Spleen (tissue), 11 donors: ENCODE data around the gene VAMP8. TPM values are rescaled to one million over a fixed set of nuclear protein-coding genes. Genes with fewer than 3 reads are reported as not detected.

Source experiments
- DNase-seq: peaks from one replicate; pipeline ENCODE4 v3.0.0-alpha.2; 2020
- H3K27ac ChIP-seq, 8 donors: fragments of 200-600 bp; sonication (generic) in 7 of 8; 1 replicate in 4 of 8; 2 replicates in 4 of 8; pipeline versions ENCODE4 v1.5.0 to v1.8.0; 2016 to 2021; ENCODE audit warnings: inconsistent platforms in 4 of 8, mild to moderate bottlenecking in 4 of 8, moderate library complexity in 1 of 8
- H3K27me3 ChIP-seq, 7 donors: fragments of 200-600 bp; sonication (generic) in 6 of 7; replicated peaks in 1 of 7; 1 replicate in 4 of 7; 2 replicates in 3 of 7; pipeline versions ENCODE4 v1.5.0 to v1.8.0; 2016 to 2021; ENCODE audit warnings: inconsistent platforms in 3 of 7, mild to moderate bottlenecking in 1 of 7
- H3K36me3 ChIP-seq, 6 donors: fragments of 200-600 bp; sonication (generic) in 5 of 6; 1 replicate in 4 of 6; 2 replicates in 2 of 6; pipeline versions ENCODE4 v1.5.0 to v1.8.0; 2016 to 2021; ENCODE audit warnings: inconsistent platforms in 2 of 6
- H3K4me1 ChIP-seq, 6 donors: fragments of 200-600 bp; sonication (generic) in 5 of 6; 1 replicate in 3 of 6; 2 replicates in 3 of 6; pipeline versions ENCODE4 v1.5.0 to v1.8.0; 2016 to 2021; ENCODE audit warnings: inconsistent platforms in 3 of 6
- H3K4me3 ChIP-seq, 8 donors: fragments of 200-600 bp; sonication (generic) in 7 of 8; 1 replicate in 4 of 8; 2 replicates in 4 of 8; pipeline versions ENCODE4 v1.5.0 to v1.8.0; 2016 to 2021; ENCODE audit warnings: inconsistent platforms in 4 of 8, mild to moderate bottlenecking in 4 of 8, moderate library complexity in 2 of 8
- H3K9me3 ChIP-seq, 8 donors: fragments of 200-600 bp; sonication (generic) in 7 of 8; 1 replicate in 4 of 8; 2 replicates in 4 of 8; pipeline versions ENCODE4 v1.5.0 to v1.8.0; 2016 to 2021; ENCODE audit warnings: inconsistent platforms in 4 of 8
- CTCF ChIP-seq, 11 experiments: fragments of 200-600 bp in 7 of 11; fragments of 450-650 bp in 4 of 11; sonication (generic) in 4 of 11; IDR thresholded peaks in 8 of 11; conservative IDR thresholded peaks in 3 of 11; 1 replicate in 7 of 11; 2 replicates in 4 of 11; pipeline versions ENCODE4 v1.4.0 to v1.8.0; 2016 to 2021; ENCODE audit warnings: antibody characterized with exemption in 11 of 11, inconsistent platforms in 4 of 11, mild to moderate bottlenecking in 1 of 11
- POLR2A ChIP-seq, 3 donors: fragments of 450-650 bp; IDR thresholded peaks; one replicate each; pipeline ENCODE4 v1.5.1; 2017; ENCODE audit warnings: antibody characterized with exemption in 3 of 3, mild to moderate bottlenecking in 1 of 3
- POLR2AphosphoS5 ChIP-seq, 3 donors: sonication (generic); formaldehyde crosslinking; IDR thresholded peaks; one replicate each; pipeline ENCODE4 v1.5.1; 2017; ENCODE audit warnings: antibody characterized with exemption in 3 of 3
- whole genome bisulfite sequencing, 5 donors: extraction: QIAGEN DNeasy Blood & Tissue Kit in 3 of 5; methylation state at CpG; one replicate each; pipeline versions ENCODE4 v1.1.5 to v1.1.7; 2013 to 2018; 5-methylcytosine and 5-hydroxymethylcytosine counted together
- intact Hi-C: fragments of 100-400 bp; cut with DNase I; formaldehyde crosslinking; loops from one replicate; pipeline ENCODE4 v1.15.0; 2023; ENCODE audit warnings: low total_unique reads
- polyA plus RNA-seq, 3 donors: library from polyadenylated mRNA; stranded (reverse); fragments of 200-250 nt; gene quantifications; one replicate each; pipeline ENCODE4 v1.2.1, GENCODE V29; 2013
- total RNA-seq, 7 donors: library from RNA; depleted of rRNA in 3 of 7; stranded (reverse); fragments of >200 nt in 3 of 7; fragmentation: NEBNext Ultra II Directional in 4 of 7; extraction: Animal tissue kit (Norgen Biotek cat#: 25700) in 4 of 7; gene quantifications; one replicate each; pipeline versions ENCODE4 v1.1.0 to v1.2.1, GENCODE V29; 2016 to 2021
- donor health status: healthy with polysubstance abuse.
- donor health status: DM: no; HTN: no; CAD: no; lungs with moderate emphysema.
- donor health status: DM: no; HTN: no; CAD: no.
- donor health status: Bipolar disorder and iron deficiency.
- donor health status: healthy.
- donor health status: DM: no; HTN: no; CAD: no.
- donor health status: DM: yes; HTN: yes; CAD: no.

The VAMP8 gene
- total and polyA plus RNA-seq, 10 donors, result 119 to 401 (median 152) TPM

GRCh38 chr2:85619617-85620016 lies 42.2 kb downstream of the VAMP8 start:
- Histone ChIP-seq H3K9me3 (no peaks in the 10 kb centered on the region), H3K36me3 (peaks cover 5 to 73% (median 56%) of the 10 kb centered on the region in 6 donors), H3K4me1 (peaks cover 13 to 49% (median 30%) of the 10 kb centered on the region in 6 donors), H3K27ac (no peak overlapping the region), H3K27me3 (no peaks in the 10 kb centered on the region), H3K4me3 (no peak overlapping the region)
- TF ChIP-seq POLR2AphosphoS5 (IDR thresholded peaks at IDR 0.05), result no peak
- no peak for TF ChIP-seq POLR2A (IDR thresholded peaks at IDR 0.05)
- no peak for TF ChIP-seq CTCF (IDR thresholded peaks at IDR 0.05 in 8 of 11, conservative IDR thresholded peaks at IDR 0.05 in 3 of 11)
- 92 to 96% (median 95%) methylated on average over 6 of the region's 6 CpGs for WGBS, 5 donors
- no peak for DNase-seq
- intact Hi-C loops, result no loop called here

GRCh38 chr2:85621338-85621737 lies 44.0 kb downstream of the VAMP8 start:
- intact Hi-C loops, result no loop called here
- peaks cover 5 to 90% (median 73%) of the 10 kb centered on the region in 6 donors for H3K36me3 ChIP-seq
- WGBS, 5 donors, result 96 to 100% (median 97%) methylated on average over 1 of the region's 1 CpG

GRCh38 chr2:85623991-85624390 lies 46.6 kb downstream of the VAMP8 start:
- TF ChIP-seq POLR2A (IDR thresholded peaks at IDR 0.05) (no peak), CTCF (IDR thresholded peaks at IDR 0.05 in 8 of 11, conservative IDR thresholded peaks at IDR 0.05 in 3 of 11) (no peak), POLR2AphosphoS5 (IDR thresholded peaks at IDR 0.05) (no peak)
- no peaks in the 10 kb centered on the region for H3K27me3 ChIP-seq
- peaks cover 0 to 26% (median 6%) of the 10 kb centered on the region in 6 donors for H3K4me1 ChIP-seq
- intact Hi-C loops, result no loop called here
- 89 to 96% (median 90%) methylated on average over 5 of the region's 5 CpGs for WGBS, 5 donors
- no peak overlapping the region for H3K27ac ChIP-seq
- no peaks in the 10 kb centered on the region for H3K9me3 ChIP-seq
- no peak for DNase-seq
- peaks cover 5 to 100% (median 96%) of the 10 kb centered on the region in 6 donors for H3K36me3 ChIP-seq
- no peak overlapping the region for H3K4me3 ChIP-seq

More at GRCh38 chr2:85621338-85621737, 44.0 kb downstream of the VAMP8 start:
- Histone ChIP-seq H3K27me3 (no peaks in the 10 kb centered on the region), H3K4me3 (no peak overlapping the region), H3K4me1 (peaks cover 13 to 41% (median 24%) of the 10 kb centered on the region in 6 donors), H3K27ac (no peak overlapping the region), H3K9me3 (no peaks in the 10 kb centered on the region)
- DNase-seq, result no peak
- TF ChIP-seq POLR2AphosphoS5 (IDR thresholded peaks at IDR 0.05) (no peak), POLR2A (IDR thresholded peaks at IDR 0.05) (no peak), CTCF (IDR thresholded peaks at IDR 0.05 in 8 of 11, conservative IDR thresholded peaks at IDR 0.05 in 3 of 11) (no peak)

GRCh38 chr2:85628658-85629057 lies 51.3 kb downstream of the VAMP8 start:
- 47 to 55% (median 49%) methylated on average over 2 of the region's 2 CpGs for WGBS, 5 donors
- DNase-seq, result no peak

More at GRCh38 chr2:85628658-85629057, 51.3 kb downstream of the VAMP8 start:
- Histone ChIP-seq H3K9me3 (no peaks in the 10 kb centered on the region), H3K27ac (peak overlapping the region in 4 of 8 donors; percentile 2 to 51 (median 30)), H3K4me1 (peaks cover 0 to 15% (median 4%) of the 10 kb centered on the region in 6 donors), H3K4me3 (no peak overlapping the region), H3K36me3 (peaks cover under 1 to 100% (median 98%) of the 10 kb centered on the region in 6 donors), H3K27me3 (no peaks in the 10 kb centered on the region)
- intact Hi-C loops, result no loop called here
- TF ChIP-seq POLR2A (IDR thresholded peaks at IDR 0.05) (no peak), CTCF (IDR thresholded peaks at IDR 0.05 in 8 of 11, conservative IDR thresholded peaks at IDR 0.05 in 3 of 11) (no peak), POLR2AphosphoS5 (IDR thresholded peaks at IDR 0.05) (no peak)
